HL-60 (cell line): Measurements from ENCODE around the gene SCUBE2.

Experiments
- DNase-seq, 2 experiments: peaks; one replicate each; pipeline ENCODE4 v3.0.0-alpha.2; 2010 to 2020; ENCODE audit warnings: low read depth in 1 of 2, low spot score in 1 of 2
- H3K27ac ChIP-seq: fragments of 250-450 bp; sonication (Bioruptor Pico); replicated peaks from 2 replicates; pipeline ENCODE4 v1.5.1; 2020; ENCODE audit warnings: mild to moderate bottlenecking, moderate library complexity
- H3K27me3 ChIP-seq: fragments of 250-450 bp; sonication (Bioruptor Pico); 2 replicates; pipeline ENCODE4 v1.5.1; 2021; ENCODE audit warnings: mild to moderate bottlenecking, moderate library complexity; ENCODE audit not compliant: insufficient read depth, poor library complexity, severe bottlenecking
- H3K4me3 ChIP-seq: replicated peaks from 2 replicates; pipeline ENCODE4 v1.5.1; 2011; ENCODE audit warnings: mild to moderate bottlenecking, control low read depth, low read length; ENCODE audit not compliant: insufficient read depth
- GABPA ChIP-seq: IDR thresholded peaks from 2 replicates; pipeline ENCODE4 v1.6.1; 2012; ENCODE audit warnings: low read depth
- POLR2AphosphoS5 ChIP-seq: IDR thresholded peaks from 2 replicates; pipeline ENCODE4 v1.6.1; 2012; ENCODE audit warnings: low read depth
- SPI1 ChIP-seq: IDR thresholded peaks from 2 replicates; pipeline ENCODE4 v1.6.1; 2012; ENCODE audit warnings: low read depth, mild to moderate bottlenecking, borderline replicate concordance
- TF ChIP-seq, protein P1 (sequence below): IDR thresholded peaks from 2 replicates; pipeline ENCODE4 v1.6.1; 2012; ENCODE audit warnings: low read depth; ENCODE audit not compliant: insufficient replicate concordance
- TF ChIP-seq, protein P2 (sequence below): IDR thresholded peaks from one replicate; pipeline ENCODE4 v1.5.1; 2011; ENCODE audit warnings: low read length, control low read depth, inconsistent platforms; ENCODE audit not compliant: insufficient read depth

SCUBE2 gene

DNA sequence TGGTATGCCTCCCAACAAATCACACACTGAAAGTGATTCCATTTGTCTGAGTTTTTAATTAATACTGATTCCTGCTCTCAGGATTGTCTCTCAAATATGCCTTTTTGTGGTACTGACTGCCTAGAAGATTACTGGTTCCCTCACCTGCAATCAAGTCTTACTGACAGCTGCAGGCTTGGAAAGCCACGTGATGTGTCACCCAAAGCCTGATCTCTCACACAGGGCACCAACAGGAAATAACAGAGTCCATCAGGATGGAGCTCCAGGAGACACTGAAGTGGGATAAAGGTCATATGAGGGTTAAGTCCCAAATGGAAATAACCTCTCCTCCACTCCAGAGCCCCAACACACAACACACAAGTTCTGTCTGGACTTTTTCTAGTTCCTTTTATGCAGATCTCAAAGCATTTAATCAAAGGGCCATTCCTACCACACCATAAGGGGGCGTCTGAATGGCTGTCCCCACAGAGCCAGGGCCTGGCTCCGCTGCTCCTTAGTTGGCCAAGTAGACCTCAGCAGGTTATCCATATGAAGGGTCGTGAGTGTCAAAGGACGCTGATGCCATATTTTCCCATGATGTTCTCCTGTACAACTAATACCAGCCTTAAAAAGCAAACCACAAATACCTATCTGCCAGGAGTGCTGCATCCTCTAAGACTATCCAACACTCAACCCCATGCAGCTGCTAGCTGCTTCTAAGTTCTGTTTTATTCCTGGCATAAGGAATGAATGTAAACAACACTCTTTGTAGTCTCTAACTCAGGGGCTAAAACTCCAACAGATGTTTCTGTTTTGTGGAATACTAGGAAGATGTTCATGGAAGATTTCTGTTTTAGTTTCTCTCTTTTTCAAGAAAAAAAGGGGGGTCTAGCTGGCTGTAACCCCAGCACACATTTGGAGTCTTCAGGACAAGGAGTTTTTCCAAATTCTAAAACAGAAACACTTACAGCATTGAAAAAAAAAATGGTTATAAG is 13.0 kb downstream of the SCUBE2 start:
- no peak for TF ChIP-seq GABPA
- Histone ChIP-seq H3K27ac (no peak overlapping the region), H3K4me3 (no peak overlapping the region), H3K27me3 (no peaks in the 10 kb centered on the region)
- no peak for DNase-seq

DNA sequence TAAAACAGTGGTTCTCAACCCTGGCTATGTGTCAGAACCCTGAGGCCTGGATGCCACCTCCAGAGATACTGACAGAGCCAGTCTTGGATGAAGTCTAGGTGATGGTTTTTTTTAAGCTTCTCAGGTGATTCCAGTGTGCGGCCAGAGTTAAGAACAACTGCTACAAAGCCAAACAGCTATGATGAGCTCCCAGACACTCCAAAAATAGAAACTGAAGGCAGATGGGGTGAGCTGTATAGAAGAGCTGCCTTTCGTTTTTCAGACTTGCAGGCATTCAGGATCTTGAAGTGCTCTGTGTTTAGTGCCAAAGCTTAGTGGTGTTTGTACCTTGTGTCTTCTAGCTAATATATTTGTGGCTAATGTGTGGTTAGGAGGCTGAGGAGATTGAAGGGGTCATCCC is 14.2 kb downstream of the SCUBE2 start:
- Histone ChIP-seq H3K4me3 (no peak overlapping the region), H3K27ac (no peak overlapping the region)
- TF ChIP-seq, protein P1, sequence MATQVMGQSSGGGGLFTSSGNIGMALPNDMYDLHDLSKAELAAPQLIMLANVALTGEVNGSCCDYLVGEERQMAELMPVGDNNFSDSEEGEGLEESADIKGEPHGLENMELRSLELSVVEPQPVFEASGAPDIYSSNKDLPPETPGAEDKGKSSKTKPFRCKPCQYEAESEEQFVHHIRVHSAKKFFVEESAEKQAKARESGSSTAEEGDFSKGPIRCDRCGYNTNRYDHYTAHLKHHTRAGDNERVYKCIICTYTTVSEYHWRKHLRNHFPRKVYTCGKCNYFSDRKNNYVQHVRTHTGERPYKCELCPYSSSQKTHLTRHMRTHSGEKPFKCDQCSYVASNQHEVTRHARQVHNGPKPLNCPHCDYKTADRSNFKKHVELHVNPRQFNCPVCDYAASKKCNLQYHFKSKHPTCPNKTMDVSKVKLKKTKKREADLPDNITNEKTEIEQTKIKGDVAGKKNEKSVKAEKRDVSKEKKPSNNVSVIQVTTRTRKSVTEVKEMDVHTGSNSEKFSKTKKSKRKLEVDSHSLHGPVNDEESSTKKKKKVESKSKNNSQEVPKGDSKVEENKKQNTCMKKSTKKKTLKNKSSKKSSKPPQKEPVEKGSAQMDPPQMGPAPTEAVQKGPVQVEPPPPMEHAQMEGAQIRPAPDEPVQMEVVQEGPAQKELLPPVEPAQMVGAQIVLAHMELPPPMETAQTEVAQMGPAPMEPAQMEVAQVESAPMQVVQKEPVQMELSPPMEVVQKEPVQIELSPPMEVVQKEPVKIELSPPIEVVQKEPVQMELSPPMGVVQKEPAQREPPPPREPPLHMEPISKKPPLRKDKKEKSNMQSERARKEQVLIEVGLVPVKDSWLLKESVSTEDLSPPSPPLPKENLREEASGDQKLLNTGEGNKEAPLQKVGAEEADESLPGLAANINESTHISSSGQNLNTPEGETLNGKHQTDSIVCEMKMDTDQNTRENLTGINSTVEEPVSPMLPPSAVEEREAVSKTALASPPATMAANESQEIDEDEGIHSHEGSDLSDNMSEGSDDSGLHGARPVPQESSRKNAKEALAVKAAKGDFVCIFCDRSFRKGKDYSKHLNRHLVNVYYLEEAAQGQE = no peak
- TF ChIP-seq, protein P2, sequence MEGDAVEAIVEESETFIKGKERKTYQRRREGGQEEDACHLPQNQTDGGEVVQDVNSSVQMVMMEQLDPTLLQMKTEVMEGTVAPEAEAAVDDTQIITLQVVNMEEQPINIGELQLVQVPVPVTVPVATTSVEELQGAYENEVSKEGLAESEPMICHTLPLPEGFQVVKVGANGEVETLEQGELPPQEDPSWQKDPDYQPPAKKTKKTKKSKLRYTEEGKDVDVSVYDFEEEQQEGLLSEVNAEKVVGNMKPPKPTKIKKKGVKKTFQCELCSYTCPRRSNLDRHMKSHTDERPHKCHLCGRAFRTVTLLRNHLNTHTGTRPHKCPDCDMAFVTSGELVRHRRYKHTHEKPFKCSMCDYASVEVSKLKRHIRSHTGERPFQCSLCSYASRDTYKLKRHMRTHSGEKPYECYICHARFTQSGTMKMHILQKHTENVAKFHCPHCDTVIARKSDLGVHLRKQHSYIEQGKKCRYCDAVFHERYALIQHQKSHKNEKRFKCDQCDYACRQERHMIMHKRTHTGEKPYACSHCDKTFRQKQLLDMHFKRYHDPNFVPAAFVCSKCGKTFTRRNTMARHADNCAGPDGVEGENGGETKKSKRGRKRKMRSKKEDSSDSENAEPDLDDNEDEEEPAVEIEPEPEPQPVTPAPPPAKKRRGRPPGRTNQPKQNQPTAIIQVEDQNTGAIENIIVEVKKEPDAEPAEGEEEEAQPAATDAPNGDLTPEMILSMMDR = no peak
- no peak for TF ChIP-seq POLR2AphosphoS5
- TF ChIP-seq GABPA = no peak
- TF ChIP-seq SPI1 = no peak

DNA sequence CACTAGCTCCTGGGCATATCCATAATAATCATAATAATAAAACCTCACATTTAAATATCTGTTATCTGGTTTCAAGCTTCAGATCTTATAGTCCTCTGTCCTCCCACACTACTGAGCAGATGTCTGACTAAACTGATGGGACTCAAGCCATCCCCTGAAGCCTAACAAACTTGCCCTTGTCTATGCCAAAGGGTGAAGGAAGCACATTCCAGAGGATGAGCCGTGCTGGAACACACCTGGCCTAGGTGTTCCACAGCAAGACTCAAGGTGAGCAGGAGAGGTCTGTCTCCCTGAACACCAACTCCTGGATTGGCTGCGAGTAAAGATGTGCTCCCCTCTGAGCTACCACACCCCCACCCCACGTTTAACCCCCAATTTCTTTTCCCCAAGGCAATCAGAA is 14.7 kb downstream of the SCUBE2 start:
- DNase-seq = no peak
- H3K4me3 ChIP-seq = no peak overlapping the region
- TF ChIP-seq, protein P2 = no peak
- TF ChIP-seq, protein P1 = no peak
- TF ChIP-seq POLR2AphosphoS5 (no peak), GABPA (no peak), SPI1 (no peak)
- H3K27me3 ChIP-seq = no peaks in the 10 kb centered on the region
- no peak overlapping the region for H3K27ac ChIP-seq

More for the DNA sequence above, 14.2 kb downstream of the SCUBE2 start:
- H3K27me3 ChIP-seq = no peaks in the 10 kb centered on the region
- no peak for DNase-seq

DNA sequence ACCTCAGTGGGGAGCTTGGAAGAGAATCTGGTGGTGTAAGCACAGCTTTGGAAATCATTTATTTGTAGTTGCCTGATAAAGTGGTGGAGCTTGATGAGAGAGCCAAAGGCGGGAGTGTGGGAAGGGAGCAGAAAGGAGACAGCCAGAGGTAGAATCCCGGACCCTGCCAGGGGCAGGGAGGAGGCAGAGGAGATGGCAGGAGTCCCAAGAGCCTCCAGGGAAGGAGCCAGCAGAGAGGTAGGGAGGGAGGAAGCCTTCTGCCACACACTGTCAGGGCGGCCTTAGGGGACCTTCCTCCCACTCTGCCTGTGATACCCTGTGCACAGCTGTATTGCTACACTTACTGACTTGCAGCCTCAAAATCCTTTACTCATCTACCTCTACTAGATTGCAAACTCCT is 15.4 kb downstream of the SCUBE2 start:
- Histone ChIP-seq H3K27ac (no peak overlapping the region), H3K27me3 (no peaks in the 10 kb centered on the region)
- TF ChIP-seq, protein P1 = no peak
- TF ChIP-seq POLR2AphosphoS5 = no peak
- no peak for TF ChIP-seq SPI1
- TF ChIP-seq, protein P2 = no peak

More for the DNA sequence above, 15.4 kb downstream of the SCUBE2 start:
- DNase-seq = no peak
- no peak overlapping the region for H3K4me3 ChIP-seq
